DND-41 (cell line): ENCODE results near the gene CCDC3.

Source experiments
- ATAC-seq: fragments of 200-7000 bp; cut with Tn5 transposase; 3 replicates; pipeline ENCODE4 v1.9.1; 2021; ENCODE audit warnings: low read depth; ENCODE audit not compliant: insufficient read depth
- DNase-seq: peaks from one replicate; pipeline ENCODE4 v3.0.0-alpha.2; 2020
- H2AFZ ChIP-seq: 2 replicates; pipeline ENCODE4 v1.6.0; 2012; ENCODE audit warnings: low read depth, low read length
- H3K27ac ChIP-seq: 2 replicates; pipeline ENCODE4 v1.5.1; 2012; ENCODE audit warnings: low read length, inconsistent platforms
- H3K27me3 ChIP-seq: fragments of 200-600 bp; sonication (generic); 2 replicates; pipeline ENCODE4 v1.6.0; 2012; ENCODE audit warnings: low read length, mild to moderate bottlenecking, inconsistent platforms; ENCODE audit not compliant: insufficient read depth, poor library complexity
- H3K36me3 ChIP-seq: 2 replicates; pipeline ENCODE4 v1.5.1; 2012; ENCODE audit warnings: low read length, inconsistent platforms; ENCODE audit not compliant: insufficient read depth
- H3K4me1 ChIP-seq: 2 replicates; pipeline ENCODE4 v1.5.1; 2012; ENCODE audit warnings: mild to moderate bottlenecking, low read length; ENCODE audit not compliant: insufficient read depth
- H3K4me2 ChIP-seq: 2 replicates; pipeline ENCODE4 v1.6.0; 2012; ENCODE audit warnings: mild to moderate bottlenecking, moderate library complexity, low read length, inconsistent platforms; ENCODE audit not compliant: insufficient read depth
- H3K4me3 ChIP-seq, 2 experiments: fragments of 200-600 bp in 1 of 2; shearing (Covaris generic) in 1 of 2; 2 replicates each; pipeline ENCODE4 v1.5.1; 2012 to 2016; ENCODE audit warnings: inconsistent platforms in 2 of 2, low read length in 2 of 2, mild to moderate bottlenecking in 2 of 2, low read depth in 1 of 2, moderate library complexity in 1 of 2
- H3K79me2 ChIP-seq: 2 replicates; pipeline ENCODE4 v1.6.0; 2012; ENCODE audit warnings: low read length, inconsistent platforms; ENCODE audit not compliant: insufficient read depth
- H3K9ac ChIP-seq: 2 replicates; pipeline ENCODE4 v1.6.0; 2012; ENCODE audit warnings: low read depth, mild to moderate bottlenecking, inconsistent platforms, low read length, moderate library complexity
- H3K9me3 ChIP-seq: 2 replicates; pipeline ENCODE4 v1.5.1; 2012; ENCODE audit warnings: low read length, moderate library complexity, mild to moderate bottlenecking, inconsistent platforms; ENCODE audit not compliant: insufficient read depth, severe bottlenecking
- H4K20me1 ChIP-seq: 2 replicates; pipeline ENCODE4 v1.6.0; 2012; ENCODE audit warnings: low read length; ENCODE audit not compliant: insufficient read depth
- EZH2 ChIP-seq: IDR thresholded peaks from 3 replicates; pipeline ENCODE4 v1.6.1; 2012; ENCODE audit warnings: borderline replicate concordance, low read depth, mild to moderate bottlenecking, moderate library complexity, low read length, inconsistent platforms; ENCODE audit not compliant: severe bottlenecking
- TF ChIP-seq, protein P1 (sequence below): IDR thresholded peaks from 2 replicates; pipeline ENCODE4 v1.5.1; 2012; ENCODE audit warnings: borderline replicate concordance, low read length, moderate library complexity, mild to moderate bottlenecking; ENCODE audit not compliant: poor library complexity, severe bottlenecking; ENCODE audit errors: extremely low read depth

The CCDC3 gene

DNA sequence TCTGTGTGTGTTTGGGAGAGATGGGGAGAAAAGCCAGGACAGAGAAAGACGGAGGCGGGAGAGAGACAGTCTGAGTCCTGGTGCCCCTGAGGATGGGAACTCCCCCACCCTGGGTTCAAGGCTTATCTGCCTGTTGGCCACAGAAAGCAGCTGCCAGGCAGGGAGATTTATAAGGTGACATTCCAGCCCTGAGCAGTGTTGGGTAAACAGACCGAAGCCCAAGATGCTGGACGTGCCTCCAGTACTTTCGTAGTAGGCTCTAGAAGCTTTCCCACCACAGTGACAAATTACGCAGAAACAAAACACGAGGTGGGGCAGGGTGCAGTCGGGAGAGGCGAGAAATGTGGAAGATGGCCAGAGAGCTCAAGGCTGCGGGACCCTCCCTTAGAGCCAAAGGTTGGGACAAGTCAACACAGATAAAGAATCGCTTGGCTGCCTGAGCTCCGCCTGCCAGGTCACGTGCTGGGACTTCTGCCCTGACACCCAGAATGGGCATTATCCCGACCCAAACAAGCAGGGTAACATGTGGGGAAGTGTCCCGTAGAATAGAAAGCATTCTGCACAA, 41.1 kb downstream of the CCDC3 start:
- H3K9me3 ChIP-seq = no peaks in the 10 kb centered on the region
- no peaks in the 10 kb centered on the region for H3K4me1 ChIP-seq
- no peak for ATAC-seq
- no peak for TF ChIP-seq EZH2
- TF ChIP-seq, protein P1, sequence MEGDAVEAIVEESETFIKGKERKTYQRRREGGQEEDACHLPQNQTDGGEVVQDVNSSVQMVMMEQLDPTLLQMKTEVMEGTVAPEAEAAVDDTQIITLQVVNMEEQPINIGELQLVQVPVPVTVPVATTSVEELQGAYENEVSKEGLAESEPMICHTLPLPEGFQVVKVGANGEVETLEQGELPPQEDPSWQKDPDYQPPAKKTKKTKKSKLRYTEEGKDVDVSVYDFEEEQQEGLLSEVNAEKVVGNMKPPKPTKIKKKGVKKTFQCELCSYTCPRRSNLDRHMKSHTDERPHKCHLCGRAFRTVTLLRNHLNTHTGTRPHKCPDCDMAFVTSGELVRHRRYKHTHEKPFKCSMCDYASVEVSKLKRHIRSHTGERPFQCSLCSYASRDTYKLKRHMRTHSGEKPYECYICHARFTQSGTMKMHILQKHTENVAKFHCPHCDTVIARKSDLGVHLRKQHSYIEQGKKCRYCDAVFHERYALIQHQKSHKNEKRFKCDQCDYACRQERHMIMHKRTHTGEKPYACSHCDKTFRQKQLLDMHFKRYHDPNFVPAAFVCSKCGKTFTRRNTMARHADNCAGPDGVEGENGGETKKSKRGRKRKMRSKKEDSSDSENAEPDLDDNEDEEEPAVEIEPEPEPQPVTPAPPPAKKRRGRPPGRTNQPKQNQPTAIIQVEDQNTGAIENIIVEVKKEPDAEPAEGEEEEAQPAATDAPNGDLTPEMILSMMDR = no peak
- DNase-seq = no peak
- H3K27ac ChIP-seq = no peak overlapping the region
- no peaks in the 10 kb centered on the region for H3K79me2 ChIP-seq
- H3K4me3 ChIP-seq = no peak overlapping the region
- H3K27me3 ChIP-seq = peaks cover 9% of the 10 kb centered on the region
- no peak overlapping the region for H3K4me2 ChIP-seq
- no peaks in the 10 kb centered on the region for H3K36me3 ChIP-seq
- H4K20me1 ChIP-seq = no peaks in the 10 kb centered on the region
- no peak overlapping the region for H2AFZ ChIP-seq
- no peak overlapping the region for H3K9ac ChIP-seq

DNA sequence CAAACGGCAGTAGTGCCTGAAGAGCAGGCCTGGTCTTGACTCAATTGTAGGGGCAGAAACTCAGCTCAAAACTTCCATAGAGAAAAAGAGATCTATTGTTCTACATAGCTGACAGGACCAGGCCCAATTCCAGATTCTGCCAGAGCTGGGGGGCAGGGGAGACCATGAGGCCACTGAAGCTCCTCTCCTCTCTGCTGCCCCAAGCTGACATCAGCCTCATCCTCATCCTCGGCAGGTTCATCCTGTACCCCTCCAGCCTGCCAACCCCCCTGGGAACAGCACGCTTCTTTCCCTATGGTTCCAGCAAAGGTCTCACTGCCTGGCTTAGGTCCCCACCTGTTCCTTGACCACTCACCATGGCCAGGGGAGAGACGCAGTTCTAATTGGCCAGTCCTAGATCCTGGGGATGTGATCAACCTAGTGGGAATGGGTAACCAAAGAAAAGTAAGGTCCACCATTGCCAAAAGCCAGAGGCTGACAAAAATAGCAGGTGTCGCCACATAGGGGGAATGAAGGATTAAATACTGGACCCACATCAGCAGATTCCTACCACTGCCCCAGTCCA, 42.9 kb downstream of the CCDC3 start:
- no peak overlapping the region for H3K9ac ChIP-seq
- H2AFZ ChIP-seq = no peak overlapping the region
- H3K27me3 ChIP-seq = peaks cover 9% of the 10 kb centered on the region
- no peak overlapping the region for H3K4me3 ChIP-seq
- H3K36me3 ChIP-seq = no peaks in the 10 kb centered on the region
- no peaks in the 10 kb centered on the region for H3K79me2 ChIP-seq
- no peaks in the 10 kb centered on the region for H4K20me1 ChIP-seq
- TF ChIP-seq, protein P1 = no peak
- TF ChIP-seq EZH2 = no peak
- H3K9me3 ChIP-seq = no peaks in the 10 kb centered on the region
- DNase-seq (no peak), ATAC-seq (no peak)
- no peak overlapping the region for H3K27ac ChIP-seq
- H3K4me1 ChIP-seq = no peaks in the 10 kb centered on the region
- no peak overlapping the region for H3K4me2 ChIP-seq

DNA sequence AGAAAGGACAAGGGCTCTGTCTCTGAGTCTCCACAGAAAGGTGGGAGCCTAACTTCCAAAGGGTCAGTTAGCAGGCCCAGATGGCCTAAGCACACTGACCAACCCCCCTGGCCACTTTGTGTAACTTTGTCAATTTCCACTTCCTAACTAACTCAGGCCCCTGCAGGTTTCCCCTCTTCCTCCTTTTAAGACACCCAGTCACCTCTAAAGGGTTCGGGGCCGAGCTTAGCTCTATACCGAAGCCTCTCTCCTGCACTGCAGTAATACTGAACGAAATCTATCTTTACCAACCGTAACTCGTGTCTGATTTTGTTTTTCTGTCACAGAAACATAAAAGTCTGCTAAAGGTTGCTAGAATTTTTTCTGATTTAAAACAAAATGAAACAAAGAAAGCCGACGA, 44.4 kb downstream of the CCDC3 start:
- H3K27ac ChIP-seq = no peak overlapping the region
- no peak for DNase-seq
- H3K9me3 ChIP-seq = peaks cover 11% of the 10 kb centered on the region
- no peak overlapping the region for H3K9ac ChIP-seq
- TF ChIP-seq, protein P1 = no peak
- no peak for TF ChIP-seq EZH2
- no peak overlapping the region for H2AFZ ChIP-seq
- H4K20me1 ChIP-seq = no peaks in the 10 kb centered on the region
- H3K36me3 ChIP-seq = no peaks in the 10 kb centered on the region
- no peak overlapping the region for H3K4me2 ChIP-seq
- no peak overlapping the region for H3K4me3 ChIP-seq
- H3K79me2 ChIP-seq = no peaks in the 10 kb centered on the region
- H3K4me1 ChIP-seq = no peaks in the 10 kb centered on the region
- peaks cover 5% of the 10 kb centered on the region for H3K27me3 ChIP-seq
- no peak for ATAC-seq

DNA sequence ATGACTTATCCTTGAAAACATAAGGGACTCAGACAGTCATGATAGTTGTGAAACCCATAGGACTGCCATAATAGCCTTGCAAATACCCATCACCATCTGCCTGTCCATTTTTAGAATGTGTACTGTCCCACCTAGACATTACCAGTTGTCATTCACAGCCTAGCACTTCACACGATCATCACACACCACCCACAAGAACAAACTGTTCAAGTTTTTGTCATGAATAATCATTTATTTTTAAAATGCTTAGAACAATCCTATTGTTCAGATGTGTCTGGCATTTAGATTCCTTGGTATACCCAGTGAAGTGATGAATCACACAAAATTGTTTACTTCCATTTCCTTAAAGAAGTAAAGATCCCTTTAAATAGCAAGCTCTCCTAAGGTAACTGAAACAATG, 46.6 kb downstream of the CCDC3 start:
- TF ChIP-seq, protein P1 = no peak
- no peak for TF ChIP-seq EZH2
- no peaks in the 10 kb centered on the region for H3K27me3 ChIP-seq
- DNase-seq (no peak), ATAC-seq (no peak)
- H3K4me2 ChIP-seq = no peak overlapping the region
- no peak overlapping the region for H3K9ac ChIP-seq
- no peaks in the 10 kb centered on the region for H3K36me3 ChIP-seq
- H3K9me3 ChIP-seq = peaks cover 11% of the 10 kb centered on the region
- no peaks in the 10 kb centered on the region for H4K20me1 ChIP-seq
- H3K27ac ChIP-seq = no peak overlapping the region
- H2AFZ ChIP-seq = no peak overlapping the region
- no peaks in the 10 kb centered on the region for H3K79me2 ChIP-seq
- H3K4me1 ChIP-seq = no peaks in the 10 kb centered on the region
- no peak overlapping the region for H3K4me3 ChIP-seq
